Prostate gland (tissue), 2 donors: ENCODE results near the gene ASCL2. TPM values are rescaled to one million over a fixed set of nuclear protein-coding genes. Genes with fewer than 3 reads are reported as not detected.
"Not testable (repeated sequence)": the region's sequence is repeated elsewhere in the genome, so short reads cannot be mapped to it uniquely, and the experiment has no call there.

Experiments
- DNase-seq: peaks from one replicate; pipeline ENCODE4 v3.0.0-alpha.2; 2019; ENCODE audit warnings: low spot score
- H3K27ac ChIP-seq, 2 donors: fragments of 200-600 bp; sonication (generic); 2 replicates each; pipeline ENCODE4 v1.5.1; 2017 to 2019
- H3K27me3 ChIP-seq: fragments of 200-600 bp; sonication (generic); replicated peaks from 2 replicates; pipeline ENCODE4 v1.5.1; 2019; ENCODE audit not compliant: insufficient read depth
- H3K36me3 ChIP-seq, 2 donors: fragments of 200-600 bp; sonication (generic); 1 replicate in 1 of 2; 2 replicates in 1 of 2; pipeline versions ENCODE4 v1.5.1 to v1.8.1; 2017 to 2019
- H3K4me1 ChIP-seq: fragments of 200-600 bp; sonication (generic); replicated peaks from 2 replicates; pipeline ENCODE4 v1.5.1; 2019
- H3K4me3 ChIP-seq, 2 donors: fragments of 200-600 bp; sonication (generic); 2 replicates each; pipeline ENCODE4 v1.5.1; 2017 to 2019
- H3K9me3 ChIP-seq: fragments of 200-600 bp; sonication (generic); 2 replicates; pipeline ENCODE4 v1.5.1; 2017
- CTCF ChIP-seq, 4 experiments: fragments of 200-600 bp in 2 of 4; fragments of 450-650 bp in 2 of 4; sonication (generic) in 2 of 4; IDR thresholded peaks; 1 replicate in 3 of 4; 2 replicates in 1 of 4; pipeline ENCODE4 v1.5.1; 2016 to 2019; ENCODE audit warnings: antibody characterized with exemption in 4 of 4, mild to moderate bottlenecking in 2 of 4, moderate library complexity in 2 of 4
- POLR2A ChIP-seq: fragments of 450-650 bp; IDR thresholded peaks from one replicate; pipeline ENCODE4 v1.6.1; 2016; ENCODE audit warnings: antibody characterized with exemption, mild to moderate bottlenecking
- POLR2AphosphoS5 ChIP-seq: sonication (generic); formaldehyde crosslinking; IDR thresholded peaks from one replicate; pipeline ENCODE4 v1.6.1; 2017; ENCODE audit warnings: antibody characterized with exemption
- WGBS: methylation state at CpG from one replicate; pipeline ENCODE4 v1.1.5; 2018; 5-methylcytosine and 5-hydroxymethylcytosine counted together
- intact Hi-C: fragments of 100-400 bp; cut with DNase I; formaldehyde crosslinking; loops from one replicate; pipeline ENCODE4 v1.14.2; 2022
- total RNA-seq, 2 donors: library from RNA; depleted of rRNA; stranded (reverse); fragments of >200 nt; gene quantifications; one replicate each; pipeline ENCODE4 v1.1.0, GENCODE V29; 2016

The ASCL2 gene
- total RNA-seq, 2 donors from 2014 or later = 3.9 to 7.9 TPM

GRCh38 chr11:2289350-2289749, 19.0 kb upstream of the ASCL2 start:
- Histone ChIP-seq H3K36me3 (no peaks in the 10 kb centered on the region), H3K4me1 (no peaks in the 10 kb centered on the region), H3K9me3 (no peaks in the 10 kb centered on the region), H3K27ac (no peak overlapping the region), H3K27me3 (no peaks in the 10 kb centered on the region), H3K4me3 (no peak overlapping the region)
- no peak for DNase-seq
- 70% methylated on average over 6 of the region's 6 CpGs for WGBS
- TF ChIP-seq POLR2A (no peak), CTCF (IDR thresholded peaks at IDR 0.05) (no peak), POLR2AphosphoS5 (no peak)
- intact Hi-C loops = no loop called here

- intact Hi-C loops = no loop called here
- Histone ChIP-seq H3K36me3 (no peaks in the 10 kb centered on the region), H3K9me3 (no peaks in the 10 kb centered on the region), H3K4me3 (no peak overlapping the region), H3K27ac (no peak overlapping the region), H3K27me3 (no peaks in the 10 kb centered on the region), H3K4me1 (no peaks in the 10 kb centered on the region)
- 36% methylated on average over 16 of the region's 16 CpGs for WGBS
- DNase-seq = no peak
- TF ChIP-seq POLR2AphosphoS5 = no peak
- no peak for TF ChIP-seq CTCF (IDR thresholded peaks at IDR 0.05)
- TF ChIP-seq POLR2A = no peak
These were observed 16.7 kb upstream of the ASCL2 start for GRCh38 chr11:2287091-2287490.

GRCh38 chr11:2286350-2286749, 16.0 kb upstream of the ASCL2 start:
- H3K27me3 ChIP-seq, DNase-seq, H3K36me3 ChIP-seq, H3K4me3 ChIP-seq, H3K9me3 ChIP-seq, H3K27ac ChIP-seq, H3K4me1 ChIP-seq, intact Hi-C loops: not testable (repeated sequence)
- WGBS = 94% methylated on average over 13 of the region's 13 CpGs

GRCh38 chr11:2280208-2280607, 9.8 kb upstream of the ASCL2 start:
- Histone ChIP-seq H3K36me3 (no peaks in the 10 kb centered on the region), H3K9me3 (no peaks in the 10 kb centered on the region), H3K27ac (no peak overlapping the region), H3K4me1 (no peaks in the 10 kb centered on the region), H3K4me3 (no peak overlapping the region), H3K27me3 (no peaks in the 10 kb centered on the region)
- WGBS = 85% methylated on average over 2 of the region's 2 CpGs
- no peak for TF ChIP-seq POLR2A
- TF ChIP-seq POLR2AphosphoS5 = no peak
- TF ChIP-seq CTCF (IDR thresholded peaks at IDR 0.05) = no peak
- intact Hi-C loops = no loop called here
- no peak for DNase-seq

- DNase-seq = no peak
- intact Hi-C loops = no loop called here
- WGBS = 90% methylated on average over 6 of the region's 6 CpGs
- Histone ChIP-seq H3K27me3 (no peaks in the 10 kb centered on the region), H3K27ac (no peak overlapping the region), H3K4me1 (no peaks in the 10 kb centered on the region), H3K36me3 (no peaks in the 10 kb centered on the region), H3K9me3 (no peaks in the 10 kb centered on the region), H3K4me3 (no peak overlapping the region)
- TF ChIP-seq CTCF (IDR thresholded peaks at IDR 0.05) (no peak), POLR2AphosphoS5 (no peak), POLR2A (no peak)
These were observed 7.6 kb upstream of the ASCL2 start for GRCh38 chr11:2277933-2278523.
